ENCODE measurements around the gene BCLAF3.

BCLAF3 gene

GRCh38 chrX:19990556-19991349, at the start of gene BCLAF3:
TSS of gene BCLAF3 (minus strand) at chrX:19991061. CDS start at chrX:19970264, 20,797 bp downstream.
- peak; percentile 30 for DNase-seq

GRCh38 chrX:20038966-20039365, 48.1 kb upstream of the BCLAF3 start:
- no peak for DNase-seq

- no peak for DNase-seq
Observed at GRCh38 chrX:20037186-20037585, 46.3 kb upstream of the BCLAF3 start.

GRCh38 chrX:20032201-20032600, 41.3 kb upstream of the BCLAF3 start:
- DNase-seq, result no peak

- no peak for DNase-seq
Observed at GRCh38 chrX:20029728-20030127, 38.9 kb upstream of the BCLAF3 start.

- DNase-seq, result no peak
Observed at GRCh38 chrX:20028588-20028987, 37.7 kb upstream of the BCLAF3 start.

GRCh38 chrX:20026278-20026677, 35.4 kb upstream of the BCLAF3 start:
- DNase-seq, result no peak

GRCh38 chrX:20019672-20020365, 29.0 kb upstream of the BCLAF3 start:
- DNase-seq, result no peak

- no peak for DNase-seq
Observed at GRCh38 chrX:20016616-20016945, 25.7 kb upstream of the BCLAF3 start.

- no peak for DNase-seq
Observed at GRCh38 chrX:20015945-20016615, 25.2 kb upstream of the BCLAF3 start.

- no peak for DNase-seq
Observed at GRCh38 chrX:20015422-20015821, 24.6 kb upstream of the BCLAF3 start.

GRCh38 chrX:20011608-20012007, 20.7 kb upstream of the BCLAF3 start:
- DNase-seq, result no peak

GRCh38 chrX:20007962-20008622, 17.2 kb upstream of the BCLAF3 start:
- DNase-seq, result no peak

GRCh38 chrX:20005883-20006282, 15.0 kb upstream of the BCLAF3 start:
- no peak for DNase-seq

GRCh38 chrX:20001588-20001987, 10.7 kb upstream of the BCLAF3 start:
- no peak for DNase-seq

- no peak for DNase-seq
Observed at GRCh38 chrX:19991350-19991718, 473 bp upstream of the BCLAF3 start.

GRCh38 chrX:19990151-19990555, 708 bp downstream of the BCLAF3 start:
- DNase-seq, result no peak

- no peak for DNase-seq
Observed at GRCh38 chrX:19987856-19988255, 3.0 kb downstream of the BCLAF3 start.

GRCh38 chrX:19986531-19986930, 4.3 kb downstream of the BCLAF3 start:
- DNase-seq, result no peak

GRCh38 chrX:19981947-19982346, 8.9 kb downstream of the BCLAF3 start:
- DNase-seq, result no peak

GRCh38 chrX:19975845-19976244, 15.0 kb downstream of the BCLAF3 start:
- no peak for DNase-seq

- DNase-seq, result no peak
Observed at GRCh38 chrX:19972984-19973383, 17.9 kb downstream of the BCLAF3 start.

- no peak for DNase-seq
Observed at GRCh38 chrX:19968276-19968675, 22.6 kb downstream of the BCLAF3 start.

- no peak for DNase-seq
Observed at GRCh38 chrX:19966056-19966455, 24.8 kb downstream of the BCLAF3 start.
